CD4-positive, alpha-beta T cell (primary cell): Measurements from ENCODE around the gene RDH13. TPM values are rescaled to one million over a fixed set of nuclear protein-coding genes. Genes with fewer than 3 reads are reported as not detected.

Experiments used
- ATAC-seq: fragments of 200-7000 bp; cut with Tn5 transposase; one replicate; pipeline ENCODE4 v1.10.0; 2022; ENCODE audit warnings: mild to moderate bottlenecking; ENCODE audit not compliant: poor library complexity
- CTCF ChIA-PET: fragments of 350-600 bp; sonication (Branson Sonifier 250); formaldehyde crosslinking; loops from one replicate; lab custom pipeline; 2021; ENCODE audit warnings: antibody characterized with exemption, inconsistent platforms; lab: Charles Lee
- POLR2A ChIA-PET: fragments of 350-600 bp; sonication (Branson Sonifier 250); formaldehyde crosslinking; loops from one replicate; lab custom pipeline; 2021; ENCODE audit warnings: antibody characterized with exemption, inconsistent platforms; lab: Charles Lee
- DNase-seq, 14 experiments: peaks; one replicate each; pipeline ENCODE4 v3.0.0-alpha.2; 2013 to 2020; ENCODE audit warnings: mixed read lengths in 2 of 14
- H3K27ac ChIP-seq, 2 donors: one replicate each; pipeline versions ENCODE4 v1.5.1 to v1.7.0; 2013; ENCODE audit warnings: low read length in 2 of 2, low read depth in 1 of 2, mild to moderate bottlenecking in 1 of 2
- H3K27me3 ChIP-seq, 2 experiments: 1 replicate in 1 of 2; 2 replicates in 1 of 2; pipeline versions ENCODE4 v1.6.1 to v1.7.0; 2013; ENCODE audit warnings: low read length in 2 of 2, control low read depth in 1 of 2, mild to moderate bottlenecking in 1 of 2, moderate library complexity in 1 of 2; ENCODE audit not compliant: insufficient read depth in 2 of 2, control insufficient read depth in 1 of 2
- H3K36me3 ChIP-seq: one replicate; pipeline ENCODE4 v1.6.1; 2013; ENCODE audit warnings: low read length, control low read depth; ENCODE audit not compliant: insufficient read depth
- H3K4me1 ChIP-seq: one replicate; pipeline ENCODE4 v1.6.1; 2013; ENCODE audit warnings: low read length, control low read depth; ENCODE audit not compliant: insufficient read depth
- H3K4me3 ChIP-seq: one replicate; pipeline ENCODE4 v1.5.1; 2013; ENCODE audit warnings: mild to moderate bottlenecking, low read length, moderate library complexity
- H3K9me3 ChIP-seq, 2 experiments: 1 replicate in 1 of 2; 2 replicates in 1 of 2; pipeline versions ENCODE4 v1.6.1 to v1.7.0; 2013; ENCODE audit warnings: low read length in 2 of 2, mild to moderate bottlenecking in 2 of 2, control low read depth in 1 of 2, moderate library complexity in 1 of 2; ENCODE audit not compliant: control insufficient read depth in 1 of 2, insufficient read depth in 1 of 2
- H3K27ac Mint-ChIP-seq: one replicate; pipeline ENCODE4 v1.8.0; 2020; ENCODE audit warnings: mixed read lengths
- H3K27me3 Mint-ChIP-seq: one replicate; pipeline ENCODE4 v1.8.0; 2021; ENCODE audit warnings: mixed read lengths
- H3K36me3 Mint-ChIP-seq: one replicate; pipeline ENCODE4 v1.8.0; 2021; ENCODE audit warnings: low read depth, mixed read lengths
- H3K4me1 Mint-ChIP-seq: one replicate; pipeline ENCODE4 v1.8.0; 2021; ENCODE audit warnings: low read depth, mixed read lengths
- H3K4me3 Mint-ChIP-seq: one replicate; pipeline ENCODE4 v1.8.0; 2020; ENCODE audit warnings: mild to moderate bottlenecking, mixed read lengths
- H3K9me3 Mint-ChIP-seq: one replicate; pipeline ENCODE4 v1.8.0; 2020; ENCODE audit warnings: mixed read lengths
- intact Hi-C, 2 experiments: fragments of 100-400 bp; cut with DNase I in 1 of 2; cut with micrococcal nuclease in 1 of 2; formaldehyde crosslinking; loops; one replicate each; pipeline versions ENCODE4 v1.15.1 to v1.9.0; 2023 to 2025; cut with DNase I, micrococcal nuclease
- total RNA-seq, 174 experiments: library from RNA in 2 of 174; stranded (reverse) in 2 of 174; gene quantifications; one replicate each; pipeline ENCODE4 v1.2.3 and lab custom pipeline; 2021 to 2026
- TF ChIP-seq, protein P1 (sequence below): fragments of 200-600 bp; IDR thresholded peaks from one replicate; pipeline ENCODE4 v1.8.0; 2022; ENCODE audit warnings: antibody characterized with exemption, mild to moderate bottlenecking

Gene RDH13
- total RNA-seq, 2 experiments from 2014 or later: 7.4 to 8.8 TPM

DNA sequence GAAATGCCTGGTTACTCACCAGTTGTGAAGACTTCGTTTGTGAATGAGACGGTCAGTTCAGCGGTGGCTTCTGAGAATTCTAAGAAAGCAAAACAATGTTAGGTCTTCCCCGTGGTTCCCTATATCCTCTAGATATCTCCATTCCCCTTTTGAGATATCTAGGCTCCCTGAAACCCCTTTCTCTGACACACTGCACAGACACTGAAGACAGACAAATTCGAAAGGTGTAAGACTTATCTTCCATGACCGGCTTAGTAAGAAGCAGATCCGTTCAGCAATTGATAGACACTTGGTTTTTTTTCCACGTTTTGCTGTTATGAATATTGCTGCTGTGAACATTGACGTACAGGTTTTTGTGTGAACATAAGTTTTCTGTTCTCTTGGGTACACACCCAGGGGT is 44.3 kb downstream of the RDH13 start:
- ChIA-PET CTCF (no interaction called here), POLR2A (no interaction called here)
- Mint-ChIP-seq H3K36me3 (peaks cover 60% of the 10 kb centered on the region), H3K4me3 (no peak overlapping the region), H3K4me1 (peaks cover 14% of the 10 kb centered on the region), H3K27ac (no peak overlapping the region), H3K9me3 (peaks cover 4% of the 10 kb centered on the region), H3K27me3 (no peaks in the 10 kb centered on the region)
- no peaks in the 10 kb centered on the region for H3K36me3 ChIP-seq
- TF ChIP-seq, protein P1, sequence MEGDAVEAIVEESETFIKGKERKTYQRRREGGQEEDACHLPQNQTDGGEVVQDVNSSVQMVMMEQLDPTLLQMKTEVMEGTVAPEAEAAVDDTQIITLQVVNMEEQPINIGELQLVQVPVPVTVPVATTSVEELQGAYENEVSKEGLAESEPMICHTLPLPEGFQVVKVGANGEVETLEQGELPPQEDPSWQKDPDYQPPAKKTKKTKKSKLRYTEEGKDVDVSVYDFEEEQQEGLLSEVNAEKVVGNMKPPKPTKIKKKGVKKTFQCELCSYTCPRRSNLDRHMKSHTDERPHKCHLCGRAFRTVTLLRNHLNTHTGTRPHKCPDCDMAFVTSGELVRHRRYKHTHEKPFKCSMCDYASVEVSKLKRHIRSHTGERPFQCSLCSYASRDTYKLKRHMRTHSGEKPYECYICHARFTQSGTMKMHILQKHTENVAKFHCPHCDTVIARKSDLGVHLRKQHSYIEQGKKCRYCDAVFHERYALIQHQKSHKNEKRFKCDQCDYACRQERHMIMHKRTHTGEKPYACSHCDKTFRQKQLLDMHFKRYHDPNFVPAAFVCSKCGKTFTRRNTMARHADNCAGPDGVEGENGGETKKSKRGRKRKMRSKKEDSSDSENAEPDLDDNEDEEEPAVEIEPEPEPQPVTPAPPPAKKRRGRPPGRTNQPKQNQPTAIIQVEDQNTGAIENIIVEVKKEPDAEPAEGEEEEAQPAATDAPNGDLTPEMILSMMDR: no peak
- no peak overlapping the region for H3K4me3 ChIP-seq
- peaks cover 12% of the 10 kb centered on the region for H3K4me1 ChIP-seq
- DNase-seq: no peak
- H3K27me3 ChIP-seq: no peaks in the 10 kb centered on the region
- H3K27ac ChIP-seq: no peak overlapping the region
- ATAC-seq: no peak
- intact Hi-C loops: no loop called here
- peaks cover 0 to 39% of the 10 kb centered on the region in 2 experiments for H3K9me3 ChIP-seq

DNA sequence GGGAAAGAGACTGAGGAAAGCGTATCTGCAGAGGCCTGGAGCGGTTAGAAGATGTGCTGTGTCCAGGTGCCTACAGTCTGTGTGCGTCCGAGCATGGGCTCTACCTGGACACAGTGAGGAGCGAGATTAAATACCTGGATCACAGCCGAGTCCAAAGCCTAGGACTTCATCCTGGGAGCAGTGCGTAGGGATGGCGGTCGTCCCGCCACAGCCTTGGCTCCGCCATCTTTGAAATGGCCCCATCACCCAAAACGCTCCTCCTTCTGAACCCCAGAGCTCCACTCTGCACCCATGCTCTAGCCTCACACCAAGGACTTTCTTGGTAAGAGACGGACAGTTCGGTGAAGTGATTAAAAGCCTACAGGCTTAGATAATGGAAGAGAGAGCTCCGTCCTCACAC is 44.7 kb downstream of the RDH13 start:
- intact Hi-C loops: no loop called here
- no peak for ATAC-seq
- Mint-ChIP-seq H3K4me3 (no peak overlapping the region), H3K27me3 (no peaks in the 10 kb centered on the region), H3K4me1 (peaks cover 11% of the 10 kb centered on the region), H3K27ac (no peak overlapping the region), H3K36me3 (peaks cover 56% of the 10 kb centered on the region), H3K9me3 (peaks cover 3% of the 10 kb centered on the region)
- TF ChIP-seq, protein P1: no peak
- no peaks in the 10 kb centered on the region for H3K36me3 ChIP-seq
- H3K9me3 ChIP-seq: peaks cover 0 to 40% of the 10 kb centered on the region in 2 experiments
- peaks cover 12% of the 10 kb centered on the region for H3K4me1 ChIP-seq
- no peak for DNase-seq
- no peak overlapping the region for H3K27ac ChIP-seq
- H3K27me3 ChIP-seq: no peaks in the 10 kb centered on the region
- CTCF ChIA-PET: no interaction called here
- no peak overlapping the region for H3K4me3 ChIP-seq
- POLR2A ChIA-PET: no interaction called here

DNA sequence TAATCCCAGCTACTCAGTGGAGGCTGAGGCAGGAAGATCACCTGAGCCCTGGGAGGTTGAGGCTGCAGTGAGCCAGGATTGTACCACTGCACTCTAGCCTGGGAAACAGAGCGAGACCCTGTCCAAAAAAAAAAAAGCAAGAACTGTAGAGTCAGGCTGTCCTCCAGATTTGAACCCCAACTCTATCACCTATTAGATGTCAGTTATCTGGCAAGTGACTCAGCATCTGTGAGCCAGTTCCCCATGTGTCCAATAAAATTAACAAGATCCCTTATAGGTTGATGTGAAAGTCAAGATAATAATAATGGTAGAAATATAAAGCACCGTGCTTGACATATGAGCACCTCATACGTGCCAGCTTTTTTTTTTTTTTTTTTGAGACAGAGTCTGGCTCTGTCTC is 46.9 kb downstream of the RDH13 start:
- H3K4me1 Mint-ChIP-seq: peaks cover 11% of the 10 kb centered on the region
- H3K36me3 ChIP-seq: no peaks in the 10 kb centered on the region
- no peak overlapping the region for H3K27ac Mint-ChIP-seq
- intact Hi-C loops: no loop called here
- H3K9me3 ChIP-seq: peaks cover 0 to 45% of the 10 kb centered on the region in 2 experiments
- no peaks in the 10 kb centered on the region for H3K27me3 Mint-ChIP-seq
- H3K9me3 Mint-ChIP-seq: peaks cover 3% of the 10 kb centered on the region
- H3K27me3 ChIP-seq: no peaks in the 10 kb centered on the region
- H3K4me3 ChIP-seq: no peak overlapping the region
- ChIA-PET POLR2A (no interaction called here), CTCF (no interaction called here)
- no peak overlapping the region for H3K27ac ChIP-seq
- ATAC-seq: no peak
- TF ChIP-seq, protein P1: no peak
- H3K36me3 Mint-ChIP-seq: peaks cover 45% of the 10 kb centered on the region
- no peak overlapping the region for H3K4me3 Mint-ChIP-seq
- DNase-seq: no peak
- peaks cover 12% of the 10 kb centered on the region for H3K4me1 ChIP-seq
